HCT116 (cell line): ENCODE measurements around the gene ZBED5. TPM values are rescaled to one million over a fixed set of nuclear protein-coding genes. Genes with fewer than 3 reads are reported as not detected.

Source experiments
- ATAC-seq: fragments of 200-7000 bp; cut with Tn5 transposase; 2 replicates; pipeline ENCODE4 v1.9.1; 2020; ENCODE audit warnings: mild to moderate bottlenecking, moderate library complexity
- BruUV-seq: library from RNA; stranded (reverse); fragments of 400-500 nt; replicated peaks from 2 replicates; lab custom pipeline; 2021; lab: Mats Ljungman, UMichigan
- CTCF ChIA-PET: fragments of 300-600 bp; sonication (Branson Sonifier 250); formaldehyde crosslinking; loops from one replicate; lab custom pipeline; 2021; ENCODE audit warnings: antibody characterized with exemption; lab: Charles Lee
- POLR2A ChIA-PET: fragments of 300-600, 350-600 bp; sonication (Branson Sonifier 250); formaldehyde crosslinking; loops from one replicate; lab custom pipeline; 2021; ENCODE audit warnings: antibody characterized with exemption; lab: Charles Lee
- RAD21 ChIA-PET, 2 experiments: fragments of 300-600 bp; sonication (Branson Sonifier 250); formaldehyde crosslinking; loops; one replicate each; lab custom pipeline; 2023; ENCODE audit warnings: low total read pairs in 2 of 2; ENCODE audit not compliant: uncharacterized antibody in 2 of 2, unreplicated experiment in 2 of 2, low non-redundant PET in 1 of 2; lab: Charles Lee
- DNase-seq: peaks from one replicate; pipeline ENCODE4 v3.0.0-alpha.2; 2010; ENCODE audit warnings: low read depth, low spot score
- H2AFZ ChIP-seq: fragments of 200-600 bp; shearing (Covaris generic), sonication (generic); 2 replicates; pipeline ENCODE4 v1.6.1; 2017; ENCODE audit warnings: low read depth, mixed run types, mixed read lengths, antibody characterized with exemption, low read length; ENCODE audit not compliant: poor library complexity, severe bottlenecking
- H3K27ac ChIP-seq: 2 replicates; pipeline ENCODE4 v1.5.1; 2012; ENCODE audit warnings: low read depth, low read length
- H3K27me3 ChIP-seq: fragments of 200-600 bp; sonication (generic); 2 replicates; pipeline ENCODE4 v1.6.1; 2016; ENCODE audit warnings: mixed run types, low read length, mixed read lengths; ENCODE audit not compliant: insufficient read depth
- H3K36me3 ChIP-seq, 2 experiments: fragments of 200-500 bp in 1 of 2; fragments of 200-600 bp in 1 of 2; sonication (Bioruptor generic) in 1 of 2; sonication (generic) in 1 of 2; 2 replicates each; pipeline versions ENCODE4 v1.5.1 to v1.6.1; 2014 to 2016; ENCODE audit warnings: low read length in 2 of 2, inconsistent platforms in 1 of 2, mixed read lengths in 1 of 2, mixed run types in 1 of 2; ENCODE audit not compliant: insufficient read depth in 2 of 2, control insufficient read depth in 1 of 2
- H3K4me1 ChIP-seq, 2 experiments: fragments of 200-600 bp in 1 of 2; sonication (generic) in 1 of 2; 2 replicates each; pipeline versions ENCODE4 v1.5.1 to v1.6.1; 2012 to 2017; ENCODE audit warnings: low read length in 2 of 2, inconsistent platforms in 1 of 2, mild to moderate bottlenecking in 1 of 2, mixed read lengths in 1 of 2, mixed run types in 1 of 2, moderate library complexity in 1 of 2; ENCODE audit not compliant: insufficient read depth in 2 of 2, control insufficient read depth in 1 of 2
- H3K4me2 ChIP-seq: fragments of 200-600 bp; sonication (generic); 2 replicates; pipeline ENCODE4 v1.6.1; 2017; ENCODE audit warnings: mixed run types, low read length, mixed read lengths
- H3K4me3 ChIP-seq, 2 experiments: fragments of 200-600 bp in 1 of 2; sonication (generic) in 1 of 2; replicated peaks in 1 of 2; 2 replicates each; pipeline ENCODE4 v1.5.1; 2011 to 2016; ENCODE audit warnings: low read length in 2 of 2, control low read depth in 1 of 2, low read depth in 1 of 2, mild to moderate bottlenecking in 1 of 2, mixed read lengths in 1 of 2, mixed run types in 1 of 2
- H3K79me2 ChIP-seq: fragments of 200-600 bp; sonication (generic); 2 replicates; pipeline ENCODE4 v1.6.1; 2017; ENCODE audit warnings: mild to moderate bottlenecking, mixed run types, low read length, moderate library complexity, mixed read lengths; ENCODE audit not compliant: insufficient read depth
- H3K9ac ChIP-seq: fragments of 200-600 bp; sonication (generic); 2 replicates; pipeline ENCODE4 v1.6.1; 2016; ENCODE audit warnings: low read length, mixed read lengths
- H3K9me2 ChIP-seq: fragments of 200-600 bp; sonication (generic), shearing (Covaris generic); 2 replicates; pipeline ENCODE4 v1.6.1; 2017; ENCODE audit warnings: mixed run types, mild to moderate bottlenecking, moderate library complexity; ENCODE audit not compliant: insufficient read depth
- H3K9me3 ChIP-seq, 2 experiments: fragments of 200-500 bp in 1 of 2; fragments of 200-600 bp in 1 of 2; sonication (Bioruptor generic) in 1 of 2; sonication (generic) in 1 of 2; 2 replicates each; pipeline ENCODE4 v1.6.1; 2014 to 2017; ENCODE audit warnings: low read length in 2 of 2, mixed read lengths in 2 of 2, inconsistent platforms in 1 of 2, low read depth in 1 of 2, mild to moderate bottlenecking in 1 of 2, mixed run types in 1 of 2, moderate library complexity in 1 of 2; ENCODE audit not compliant: control insufficient read depth in 1 of 2, insufficient read depth in 1 of 2
- H4K20me1 ChIP-seq: fragments of 200-600 bp; sonication (generic), shearing (Covaris generic); 2 replicates; pipeline ENCODE4 v1.6.1; 2017; ENCODE audit warnings: mixed run types, mild to moderate bottlenecking, moderate library complexity; ENCODE audit not compliant: insufficient read depth
- CBX3 ChIP-seq: IDR thresholded peaks from 2 replicates; pipeline ENCODE4 v1.6.1; 2012; ENCODE audit warnings: low read depth
- CEBPB ChIP-seq: IDR thresholded peaks from 2 replicates; pipeline ENCODE4 v1.6.1; 2012; ENCODE audit warnings: low read depth
- EGR1 ChIP-seq: IDR thresholded peaks from 2 replicates; pipeline ENCODE4 v1.6.1; 2012; ENCODE audit warnings: low read depth
- ELF1 ChIP-seq: IDR thresholded peaks from 2 replicates; pipeline ENCODE4 v1.6.1; 2012; ENCODE audit warnings: low read depth, borderline replicate concordance
- EZH2phosphoT487 ChIP-seq: fragments of 200-600 bp; IDR thresholded peaks from 2 replicates; pipeline ENCODE4 v1.6.1; 2018; ENCODE audit warnings: antibody characterized with exemption, borderline replicate concordance
- FOSL1 ChIP-seq: IDR thresholded peaks from 2 replicates; pipeline ENCODE4 v1.6.1; 2012; ENCODE audit warnings: low read depth
- POLR2A ChIP-seq: IDR thresholded peaks from 2 replicates; pipeline ENCODE4 v1.7.0; 2011; ENCODE audit warnings: borderline replicate concordance; ENCODE audit not compliant: insufficient read depth, insufficient read length; ENCODE audit errors: extremely low read depth
- POLR2AphosphoS5 ChIP-seq: IDR thresholded peaks from 2 replicates; pipeline ENCODE4 v1.6.1; 2011; ENCODE audit warnings: mild to moderate bottlenecking, low read depth, low read length, moderate library complexity
- RAD21 ChIP-seq: IDR thresholded peaks from 2 replicates; pipeline ENCODE4 v1.6.1; 2012; ENCODE audit warnings: low read depth, mild to moderate bottlenecking
- SRF ChIP-seq: IDR thresholded peaks from 2 replicates; pipeline ENCODE4 v1.6.1; 2012; ENCODE audit warnings: low read depth
- TCF7L2 ChIP-seq: IDR thresholded peaks from 2 replicates; pipeline ENCODE4 v1.7.0; 2011; ENCODE audit warnings: borderline replicate concordance, inconsistent platforms; ENCODE audit not compliant: insufficient read depth, insufficient read length; ENCODE audit errors: extremely low read depth
- YY1 ChIP-seq: IDR thresholded peaks from 2 replicates; pipeline ENCODE4 v1.6.1; 2011; ENCODE audit warnings: low read length, low read depth, moderate library complexity, mild to moderate bottlenecking; ENCODE audit not compliant: insufficient replicate concordance; ENCODE audit errors: extremely low read depth
- ZFX ChIP-seq: fragments of 450-650 bp; IDR thresholded peaks from 2 replicates; pipeline ENCODE4 v1.6.1; 2017
- ZNF274 ChIP-seq: fragments of 200-500 bp; sonication (Bioruptor generic); IDR thresholded peaks from 2 replicates; pipeline ENCODE4 v1.6.1; 2014; ENCODE audit warnings: mild to moderate bottlenecking, low read depth, low read length, inconsistent platforms
- intact Hi-C: fragments of 100-400 bp; cut with micrococcal nuclease; formaldehyde crosslinking; loops from 2 replicates; pipeline ENCODE4 v1.10.0; 2022
- total RNA-seq: library from RNA; stranded (reverse); gene quantifications from one replicate; pipeline ENCODE4 v1.2.1, GENCODE V29; 2021; ENCODE audit not compliant: unreplicated experiment
- TF ChIP-seq, protein P1 (sequence below): IDR thresholded peaks from 2 replicates; pipeline ENCODE4 v1.6.1; 2012
- TF ChIP-seq, protein P2 (sequence below): IDR thresholded peaks from 2 replicates; pipeline ENCODE4 v1.6.1; 2012; ENCODE audit warnings: low read depth
- TF ChIP-seq, protein P3 (sequence below): IDR thresholded peaks from 2 replicates; pipeline ENCODE4 v1.6.1; 2011; ENCODE audit warnings: mild to moderate bottlenecking, low read length, moderate library complexity; ENCODE audit not compliant: insufficient replicate concordance; ENCODE audit errors: extremely low read depth
- TF ChIP-seq, protein P4 (sequence below), 3 experiments: fragments of 200-600 bp in 1 of 3; sonication (generic) in 1 of 3; IDR thresholded peaks in 2 of 3; conservative IDR thresholded peaks in 1 of 3; 2 replicates each; pipeline ENCODE4 v1.5.1; 2012 to 2017; ENCODE audit warnings: low read depth in 2 of 3, low read length in 2 of 3, antibody characterized with exemption in 1 of 3, borderline replicate concordance in 1 of 3, control low read depth in 1 of 3, mild to moderate bottlenecking in 1 of 3, mixed read lengths in 1 of 3, mixed run types in 1 of 3, moderate library complexity in 1 of 3; ENCODE audit not compliant: insufficient read depth in 1 of 3

ZBED5 gene
- total RNA-seq, 1 experiment from 2014 or later: 26.8 TPM

DNA sequence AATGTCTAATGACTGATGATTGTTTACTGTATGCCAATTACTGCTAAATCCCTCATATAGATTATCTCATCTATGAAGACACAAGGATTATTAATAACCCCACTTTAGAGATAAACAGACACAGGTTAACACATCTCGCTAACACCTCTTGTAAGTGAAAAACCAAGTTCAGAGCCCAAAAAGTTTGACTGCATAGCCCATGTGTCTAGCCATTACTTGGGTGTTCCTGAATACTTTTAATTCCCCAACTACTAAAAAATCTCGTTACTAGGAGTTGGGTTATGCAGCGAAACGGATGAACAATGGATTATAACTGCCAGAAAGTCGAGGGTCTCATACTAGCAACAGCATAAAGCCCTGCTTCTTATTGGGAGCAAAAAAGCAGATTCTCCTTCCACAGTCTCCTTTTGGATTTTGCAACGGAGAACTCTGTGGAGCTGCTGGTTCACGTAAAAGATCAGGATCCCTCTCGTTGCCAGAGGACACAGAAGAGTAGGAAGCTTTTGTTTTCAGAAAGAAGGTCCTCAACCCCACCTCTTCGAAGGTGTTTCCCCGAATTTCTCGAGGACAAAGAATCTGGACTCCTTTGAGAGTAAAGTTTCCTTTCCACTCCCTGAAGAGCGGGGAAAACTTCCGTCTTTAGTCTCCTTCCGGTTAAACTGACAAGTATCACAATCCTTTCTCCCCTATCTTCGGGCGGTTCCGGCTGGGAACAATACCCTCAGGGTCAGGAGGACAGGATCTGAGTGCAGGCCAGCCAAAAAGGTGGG lies 979 bp downstream of the ZBED5 start:
- no peak for ATAC-seq
- H3K27ac ChIP-seq: peak overlapping the region; percentile 91
- DNase-seq: no peak
- H3K36me3 ChIP-seq: peaks cover 22 to 34% of the 10 kb centered on the region in 2 experiments
- peak overlapping the region; percentile 8 for H2AFZ ChIP-seq
- peaks cover 61% of the 10 kb centered on the region for H3K79me2 ChIP-seq
- H3K4me3 ChIP-seq: peak overlapping the region; percentile 86 to 91
- intact Hi-C loops: loop anchor here (5.0 kb wide), 1 partner anchor 75 kb away; no protein-coding TSS in a partner anchor
- ChIA-PET POLR2A (interaction anchor here (1.3 to 2.7 kb wide), 4 partner anchors 8 to 58 kb away, joined by 3 to 22 read pairs (median 8); partner anchors contain the start of gene EIF4G2), RAD21 (interaction anchor here in 1 of 2 experiments (1.4 kb wide), 1 partner anchor 43 kb away, joined by 6 read pairs; no protein-coding TSS in a partner anchor), CTCF (interaction anchor here (1.6 kb wide), 1 partner anchor 171 kb away, joined by 3 read pairs; no protein-coding TSS in a partner anchor)
- H3K4me2 ChIP-seq: peak overlapping the region; percentile 88
- H3K9me2 ChIP-seq: no peaks in the 10 kb centered on the region
- BruUV-seq: TSS peak; percentile 43
- H4K20me1 ChIP-seq: no peaks in the 10 kb centered on the region
- peak overlapping the region; percentile 86 for H3K9ac ChIP-seq
- no peaks in the 10 kb centered on the region for H3K27me3 ChIP-seq
- H3K4me1 ChIP-seq: peaks cover 0 to 21% of the 10 kb centered on the region in 2 experiments; a peak in 2 of 4 replicates
- no peaks in the 10 kb centered on the region for H3K9me3 ChIP-seq
- TF ChIP-seq, protein P1, sequence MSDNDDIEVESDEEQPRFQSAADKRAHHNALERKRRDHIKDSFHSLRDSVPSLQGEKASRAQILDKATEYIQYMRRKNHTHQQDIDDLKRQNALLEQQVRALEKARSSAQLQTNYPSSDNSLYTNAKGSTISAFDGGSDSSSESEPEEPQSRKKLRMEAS: no peak
- TF ChIP-seq, protein P2, sequence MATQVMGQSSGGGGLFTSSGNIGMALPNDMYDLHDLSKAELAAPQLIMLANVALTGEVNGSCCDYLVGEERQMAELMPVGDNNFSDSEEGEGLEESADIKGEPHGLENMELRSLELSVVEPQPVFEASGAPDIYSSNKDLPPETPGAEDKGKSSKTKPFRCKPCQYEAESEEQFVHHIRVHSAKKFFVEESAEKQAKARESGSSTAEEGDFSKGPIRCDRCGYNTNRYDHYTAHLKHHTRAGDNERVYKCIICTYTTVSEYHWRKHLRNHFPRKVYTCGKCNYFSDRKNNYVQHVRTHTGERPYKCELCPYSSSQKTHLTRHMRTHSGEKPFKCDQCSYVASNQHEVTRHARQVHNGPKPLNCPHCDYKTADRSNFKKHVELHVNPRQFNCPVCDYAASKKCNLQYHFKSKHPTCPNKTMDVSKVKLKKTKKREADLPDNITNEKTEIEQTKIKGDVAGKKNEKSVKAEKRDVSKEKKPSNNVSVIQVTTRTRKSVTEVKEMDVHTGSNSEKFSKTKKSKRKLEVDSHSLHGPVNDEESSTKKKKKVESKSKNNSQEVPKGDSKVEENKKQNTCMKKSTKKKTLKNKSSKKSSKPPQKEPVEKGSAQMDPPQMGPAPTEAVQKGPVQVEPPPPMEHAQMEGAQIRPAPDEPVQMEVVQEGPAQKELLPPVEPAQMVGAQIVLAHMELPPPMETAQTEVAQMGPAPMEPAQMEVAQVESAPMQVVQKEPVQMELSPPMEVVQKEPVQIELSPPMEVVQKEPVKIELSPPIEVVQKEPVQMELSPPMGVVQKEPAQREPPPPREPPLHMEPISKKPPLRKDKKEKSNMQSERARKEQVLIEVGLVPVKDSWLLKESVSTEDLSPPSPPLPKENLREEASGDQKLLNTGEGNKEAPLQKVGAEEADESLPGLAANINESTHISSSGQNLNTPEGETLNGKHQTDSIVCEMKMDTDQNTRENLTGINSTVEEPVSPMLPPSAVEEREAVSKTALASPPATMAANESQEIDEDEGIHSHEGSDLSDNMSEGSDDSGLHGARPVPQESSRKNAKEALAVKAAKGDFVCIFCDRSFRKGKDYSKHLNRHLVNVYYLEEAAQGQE: no peak
- TF ChIP-seq RAD21 (no peak), CBX3 (no peak), EZH2phosphoT487 (no peak), POLR2A (no peak), CEBPB (no peak), ELF1 (no peak), FOSL1 (no peak), ZNF274 (no peak), ZFX (no peak), EGR1 (no peak), YY1 (no peak), SRF (no peak), TCF7L2 (no peak), POLR2AphosphoS5 (no peak)
- TF ChIP-seq, protein P3, sequence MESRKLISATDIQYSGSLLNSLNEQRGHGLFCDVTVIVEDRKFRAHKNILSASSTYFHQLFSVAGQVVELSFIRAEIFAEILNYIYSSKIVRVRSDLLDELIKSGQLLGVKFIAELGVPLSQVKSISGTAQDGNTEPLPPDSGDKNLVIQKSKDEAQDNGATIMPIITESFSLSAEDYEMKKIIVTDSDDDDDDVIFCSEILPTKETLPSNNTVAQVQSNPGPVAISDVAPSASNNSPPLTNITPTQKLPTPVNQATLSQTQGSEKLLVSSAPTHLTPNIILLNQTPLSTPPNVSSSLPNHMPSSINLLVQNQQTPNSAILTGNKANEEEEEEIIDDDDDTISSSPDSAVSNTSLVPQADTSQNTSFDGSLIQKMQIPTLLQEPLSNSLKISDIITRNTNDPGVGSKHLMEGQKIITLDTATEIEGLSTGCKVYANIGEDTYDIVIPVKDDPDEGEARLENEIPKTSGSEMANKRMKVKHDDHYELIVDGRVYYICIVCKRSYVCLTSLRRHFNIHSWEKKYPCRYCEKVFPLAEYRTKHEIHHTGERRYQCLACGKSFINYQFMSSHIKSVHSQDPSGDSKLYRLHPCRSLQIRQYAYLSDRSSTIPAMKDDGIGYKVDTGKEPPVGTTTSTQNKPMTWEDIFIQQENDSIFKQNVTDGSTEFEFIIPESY: no peak
- TF ChIP-seq, protein P4, sequence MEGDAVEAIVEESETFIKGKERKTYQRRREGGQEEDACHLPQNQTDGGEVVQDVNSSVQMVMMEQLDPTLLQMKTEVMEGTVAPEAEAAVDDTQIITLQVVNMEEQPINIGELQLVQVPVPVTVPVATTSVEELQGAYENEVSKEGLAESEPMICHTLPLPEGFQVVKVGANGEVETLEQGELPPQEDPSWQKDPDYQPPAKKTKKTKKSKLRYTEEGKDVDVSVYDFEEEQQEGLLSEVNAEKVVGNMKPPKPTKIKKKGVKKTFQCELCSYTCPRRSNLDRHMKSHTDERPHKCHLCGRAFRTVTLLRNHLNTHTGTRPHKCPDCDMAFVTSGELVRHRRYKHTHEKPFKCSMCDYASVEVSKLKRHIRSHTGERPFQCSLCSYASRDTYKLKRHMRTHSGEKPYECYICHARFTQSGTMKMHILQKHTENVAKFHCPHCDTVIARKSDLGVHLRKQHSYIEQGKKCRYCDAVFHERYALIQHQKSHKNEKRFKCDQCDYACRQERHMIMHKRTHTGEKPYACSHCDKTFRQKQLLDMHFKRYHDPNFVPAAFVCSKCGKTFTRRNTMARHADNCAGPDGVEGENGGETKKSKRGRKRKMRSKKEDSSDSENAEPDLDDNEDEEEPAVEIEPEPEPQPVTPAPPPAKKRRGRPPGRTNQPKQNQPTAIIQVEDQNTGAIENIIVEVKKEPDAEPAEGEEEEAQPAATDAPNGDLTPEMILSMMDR (IDR thresholded peaks at IDR 0.05 in 2 of 3, conservative IDR thresholded peaks at IDR 0.05 in 1 of 3; ENCODE audit: borderline replicate concordance in 1 of 3, insufficient read depth in 1 of 3, low read depth in 2 of 3, low read length in 2 of 3): no peak
